Subcutaneous adipose tissue (tissue), 4 donors: Measurements from ENCODE around the gene NRF1. TPM values are rescaled to one million over a fixed set of nuclear protein-coding genes. Genes with fewer than 3 reads are reported as not detected.

Experiments used
- CTCF ChIP-seq: fragments of 450-650 bp; IDR thresholded peaks from one replicate; pipeline ENCODE4 v1.5.1; 2016; ENCODE audit warnings: low read depth, mild to moderate bottlenecking, control low read depth, antibody characterized with exemption, moderate library complexity
- total RNA-seq, 4 donors: library from RNA; depleted of rRNA; stranded (reverse); fragments of >200 nt; gene quantifications; one replicate each; pipeline ENCODE4 v1.1.0, GENCODE V29; 2016

Gene NRF1
- total RNA-seq, 4 donors from 2014 or later = 12.8 to 26.7 (median 19.9) TPM

- no peak for TF ChIP-seq CTCF
Measured at GRCh38 chr7:129723679-129724078, 112.2 kb downstream of the NRF1 start.

- TF ChIP-seq CTCF = no peak
Measured at GRCh38 chr7:129724796-129725195, 113.3 kb downstream of the NRF1 start.

GRCh38 chr7:129728875-129729467, 117.5 kb downstream of the NRF1 start:
- no peak for TF ChIP-seq CTCF

- no peak for TF ChIP-seq CTCF
Measured at GRCh38 chr7:129729511-129729910, 118.0 kb downstream of the NRF1 start.

DNA sequence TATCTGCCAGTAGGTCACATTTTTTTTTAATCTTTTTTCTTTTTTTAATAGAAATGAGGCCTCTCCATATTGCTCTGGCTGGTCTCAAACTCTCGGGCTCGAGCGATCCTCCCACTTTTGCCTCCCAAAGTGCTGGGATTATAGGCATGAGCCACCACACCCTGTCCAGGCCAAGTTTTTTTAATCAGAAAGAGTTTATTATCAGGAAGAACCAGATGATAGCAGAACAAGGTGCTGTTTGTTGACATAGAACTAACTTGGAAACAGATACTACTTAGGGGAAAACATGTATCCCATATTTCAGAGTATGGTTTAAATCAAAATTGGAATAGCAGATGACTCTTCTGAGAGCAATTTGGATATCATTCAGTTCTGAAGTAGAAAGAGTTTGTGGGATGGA, 118.6 kb downstream of the NRF1 start:
- no peak for TF ChIP-seq CTCF

- TF ChIP-seq CTCF = no peak
Measured at GRCh38 chr7:129734400-129734799, 122.9 kb downstream of the NRF1 start.

- TF ChIP-seq CTCF = no peak
Measured at GRCh38 chr7:129739427-129739826, 127.9 kb downstream of the NRF1 start.
